Measurements from ENCODE around the gene NCKAP1. TPM values are rescaled to one million over a fixed set of nuclear protein-coding genes. Genes with fewer than 3 reads are reported as not detected.

The NCKAP1 gene
- total and polyA plus RNA-seq, 2 donors (not counting 3 experiments of a cell fraction or from before 2014, with no cell fraction given), result 49.4 to 130 TPM

GRCh38 chr2:182890773-182891378 is 147.4 kb downstream of the NCKAP1 start:
- dilution Hi-C loops (cut with MboI; ENCODE audit: extremely low pct_ligation_motif_present, low sequenced_read_pairs) (no loop called here), intact Hi-C loops (cut with micrococcal nuclease) (no loop called here)
- ChIA-PET CTCF (interaction anchor here (0.9 to 1.0 kb wide), 3 partner anchors 14 to 124 kb away, joined by 3 read pairs; no protein-coding TSS in a partner anchor), POLR2A (no interaction called here)
- no peaks in the 10 kb centered on the region for H3K27me3 ChIP-seq (ENCODE audit: control insufficient read depth in 2 of 2, insufficient read depth in 2 of 2, low read length in 2 of 2)
- H3K4me1 ChIP-seq (ENCODE audit: control insufficient read depth, extremely low read depth, insufficient read depth, low read length), result no peaks in the 10 kb centered on the region
- H2AFZ ChIP-seq (ENCODE audit: low read depth, low read length), result no peak overlapping the region
- TF ChIP-seq MAX (IDR thresholded peaks at IDR 0.05; ENCODE audit: insufficient read depth, insufficient read length) (no peak), POLR2A (IDR thresholded peaks at IDR 0.05; ENCODE audit: low read depth, low read length) (no peak), JUN (IDR thresholded peaks at IDR 0.05; ENCODE audit: borderline replicate concordance, insufficient read depth, insufficient read length, low read depth) (no peak), FOS (IDR thresholded peaks at IDR 0.05; ENCODE audit: borderline replicate concordance, insufficient read depth, low read length) (no peak), EZH2 (IDR thresholded peaks at IDR 0.05; ENCODE audit: borderline replicate concordance, low read depth, low read length, severe bottlenecking) (no peak), CTCF (IDR thresholded peaks at IDR 0.05; ENCODE audit: extremely low read depth in 1 of 2, insufficient read depth in 1 of 2, low read depth in 1 of 2, low read length in 2 of 2) (no peak), MYC (IDR thresholded peaks at IDR 0.05; ENCODE audit: low read depth, low read length) (no peak), POLR2AphosphoS5 (IDR thresholded peaks at IDR 0.05; ENCODE audit: insufficient read depth, low read depth, low read length) (no peak), GATA2 (IDR thresholded peaks at IDR 0.05; ENCODE audit: insufficient read depth, insufficient read length, low read depth, low read length) (no peak)
- H3K79me2 ChIP-seq (ENCODE audit: control insufficient read depth, insufficient read depth, low read length), result no peaks in the 10 kb centered on the region
- no peak overlapping the region for H3K27ac ChIP-seq (ENCODE audit: insufficient read depth, low read depth, low read length)
- H4K20me1 ChIP-seq (replicated peaks; ENCODE audit: control insufficient read depth, extremely low read depth, insufficient read depth, low read length), result no peaks in the 10 kb centered on the region
- FAIRE-seq (no peak), DNase-seq (ENCODE audit: low read depth, low spot score) (no peak)
- H3K4me3 ChIP-seq (replicated peaks in 1 of 3; ENCODE audit: insufficient read depth in 1 of 3, low read depth in 1 of 3, low read length in 3 of 3), result no peak overlapping the region
- H3K9ac ChIP-seq (replicated peaks; ENCODE audit: extremely low read depth, insufficient read depth, low read length), result no peak overlapping the region
- BruUV-seq (replicated peaks), result no TSS peak
- H3K9me3 ChIP-seq (replicated peaks; ENCODE audit: control insufficient read depth, insufficient read depth, low read length), result no peaks in the 10 kb centered on the region
- no peaks in the 10 kb centered on the region for H3K36me3 ChIP-seq (ENCODE audit: control insufficient read depth in 2 of 2, extremely low read depth in 1 of 2, insufficient read depth in 2 of 2, low read length in 2 of 2)
- no peaks in the 10 kb centered on the region for H3K9me1 ChIP-seq (replicated peaks; ENCODE audit: control insufficient read depth, extremely low read depth, insufficient read depth, low read length)
- no peak overlapping the region for H3K4me2 ChIP-seq (ENCODE audit: insufficient read depth, low read length)

All from endothelial cell of umbilical vein (primary cell).